ENCODE results near the gene NGEF. TPM values are rescaled to one million over a fixed set of nuclear protein-coding genes. Genes with fewer than 3 reads are reported as not detected.

The NGEF gene
- total and polyA plus RNA-seq, 3 donors from 2014 or later, result 7.9 to 28.7 (median 15.6) TPM

DNA sequence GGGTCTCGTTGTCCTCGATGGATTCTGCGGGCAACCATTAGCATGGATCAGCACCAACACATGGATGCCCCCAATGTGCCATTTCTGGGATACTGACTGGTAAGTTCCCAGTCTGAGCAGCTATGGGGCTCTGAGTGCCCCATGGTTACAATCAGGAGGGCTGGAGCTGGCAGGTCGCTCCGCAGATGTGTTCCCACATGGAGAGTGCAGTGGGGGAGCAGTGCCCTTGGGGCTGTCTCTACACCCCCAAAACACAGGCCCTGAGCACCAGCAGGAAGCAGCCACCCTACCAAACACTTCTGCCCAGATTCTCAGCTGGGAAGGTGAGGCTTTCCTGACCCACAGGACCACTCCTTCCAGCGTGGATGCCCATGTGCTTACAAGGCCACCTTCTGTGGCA is 8.0 kb downstream of the NGEF start:
- Histone ChIP-seq H3K27ac (no peak overlapping the region), H3K4me1 (peaks cover 12% of the 10 kb centered on the region), H3K9me3 (no peaks in the 10 kb centered on the region), H3K36me3 (ENCODE audit: low read depth, missing control alignments) (no peaks in the 10 kb centered on the region), H3K27me3 (no peaks in the 10 kb centered on the region), H3K4me3 (no peak overlapping the region)
- WGBS, 2 donors, result 94 to 96% methylated on average over 6 of the region's 6 CpGs
- peak; percentile 6 for DNase-seq
- intact Hi-C loops (cut with DNase I; ENCODE audit: low total_unique reads), result no loop called here
- TF ChIP-seq, protein P1, sequence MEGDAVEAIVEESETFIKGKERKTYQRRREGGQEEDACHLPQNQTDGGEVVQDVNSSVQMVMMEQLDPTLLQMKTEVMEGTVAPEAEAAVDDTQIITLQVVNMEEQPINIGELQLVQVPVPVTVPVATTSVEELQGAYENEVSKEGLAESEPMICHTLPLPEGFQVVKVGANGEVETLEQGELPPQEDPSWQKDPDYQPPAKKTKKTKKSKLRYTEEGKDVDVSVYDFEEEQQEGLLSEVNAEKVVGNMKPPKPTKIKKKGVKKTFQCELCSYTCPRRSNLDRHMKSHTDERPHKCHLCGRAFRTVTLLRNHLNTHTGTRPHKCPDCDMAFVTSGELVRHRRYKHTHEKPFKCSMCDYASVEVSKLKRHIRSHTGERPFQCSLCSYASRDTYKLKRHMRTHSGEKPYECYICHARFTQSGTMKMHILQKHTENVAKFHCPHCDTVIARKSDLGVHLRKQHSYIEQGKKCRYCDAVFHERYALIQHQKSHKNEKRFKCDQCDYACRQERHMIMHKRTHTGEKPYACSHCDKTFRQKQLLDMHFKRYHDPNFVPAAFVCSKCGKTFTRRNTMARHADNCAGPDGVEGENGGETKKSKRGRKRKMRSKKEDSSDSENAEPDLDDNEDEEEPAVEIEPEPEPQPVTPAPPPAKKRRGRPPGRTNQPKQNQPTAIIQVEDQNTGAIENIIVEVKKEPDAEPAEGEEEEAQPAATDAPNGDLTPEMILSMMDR (IDR thresholded peaks at IDR 0.05), result no peak
- no peak for TF ChIP-seq POLR2A (IDR thresholded peaks at IDR 0.05)

GRCh38 chr2:233003658-233004555 is 9.1 kb downstream of the NGEF start:
- Histone ChIP-seq H3K4me1 (peaks cover 12% of the 10 kb centered on the region), H3K4me3 (no peak overlapping the region), H3K27ac (no peak overlapping the region), H3K36me3 (ENCODE audit: low read depth, missing control alignments) (no peaks in the 10 kb centered on the region), H3K27me3 (no peaks in the 10 kb centered on the region), H3K9me3 (no peaks in the 10 kb centered on the region)
- DNase-seq, result peak; percentile 10
- intact Hi-C loops (cut with DNase I; ENCODE audit: low total_unique reads), result no loop called here
- WGBS, 2 donors, result 82 to 90% methylated on average over 9 of the region's 9 CpGs
- TF ChIP-seq, protein P1 (IDR thresholded peaks at IDR 0.05), result no peak
- TF ChIP-seq POLR2A (IDR thresholded peaks at IDR 0.05), result no peak

DNA sequence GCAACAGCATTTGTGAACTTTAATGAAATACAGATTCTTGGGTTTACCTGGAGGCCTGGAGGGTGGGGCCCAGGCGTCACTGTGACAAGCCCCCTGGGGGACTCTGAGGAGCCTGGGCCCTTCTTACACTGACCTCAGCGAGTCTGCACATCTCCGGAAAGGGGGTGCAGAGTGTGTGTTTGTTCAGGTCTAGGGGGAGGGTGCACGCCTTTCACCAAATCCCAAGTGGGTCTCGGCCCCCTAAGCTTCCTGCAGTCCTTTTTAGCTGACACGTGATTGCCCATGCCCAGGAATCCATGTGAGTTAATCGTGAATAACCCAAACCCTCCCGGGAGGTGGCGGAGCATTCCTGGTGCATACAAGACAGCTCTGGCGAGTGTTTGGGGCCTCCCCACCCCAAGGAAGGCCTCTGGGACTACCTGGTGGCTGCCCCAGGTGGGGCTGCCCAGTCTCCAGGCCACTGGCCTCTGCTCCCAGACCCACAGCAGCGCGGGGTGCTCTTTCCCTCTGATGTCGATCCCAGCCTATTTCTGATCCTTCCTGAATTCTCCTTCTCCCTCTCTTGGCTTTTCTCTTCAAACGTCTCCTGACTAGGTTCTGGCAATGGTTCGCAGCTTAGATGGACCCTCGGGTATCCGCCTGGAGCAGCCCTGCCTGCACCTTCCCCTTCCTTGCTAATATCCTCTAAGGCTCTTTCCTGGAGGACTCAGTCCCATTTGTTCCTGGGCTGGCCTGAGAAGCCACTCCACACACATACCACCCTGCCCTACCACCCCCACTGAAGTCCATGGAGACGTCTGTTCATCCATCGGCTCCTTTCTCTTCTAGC is 10.0 kb downstream of the NGEF start:
- TF ChIP-seq POLR2A (IDR thresholded peaks at IDR 0.05), result no peak
- TF ChIP-seq, protein P1 (IDR thresholded peaks at IDR 0.05), result no peak
- H3K36me3 ChIP-seq (ENCODE audit: low read depth, missing control alignments), result no peaks in the 10 kb centered on the region
- H3K27ac ChIP-seq, result no peak overlapping the region
- intact Hi-C loops (cut with DNase I; ENCODE audit: low total_unique reads), result no loop called here
- 90 to 94% methylated on average over 18 of the region's 19 CpGs for WGBS, 2 donors
- H3K9me3 ChIP-seq, result no peaks in the 10 kb centered on the region
- H3K4me1 ChIP-seq, result peaks cover 8% of the 10 kb centered on the region
- peak; percentile 4 for DNase-seq
- H3K27me3 ChIP-seq, result no peaks in the 10 kb centered on the region
- H3K4me3 ChIP-seq, result no peak overlapping the region

GRCh38 chr2:233000886-233001750 is 11.9 kb downstream of the NGEF start:
- WGBS, 2 donors, result 82 to 83% methylated on average over 18 to 20 of the region's 20 CpGs
- TF ChIP-seq POLR2A (IDR thresholded peaks at IDR 0.05), result no peak
- TF ChIP-seq, protein P1 (IDR thresholded peaks at IDR 0.05), result no peak
- Histone ChIP-seq H3K36me3 (ENCODE audit: low read depth, missing control alignments) (no peaks in the 10 kb centered on the region), H3K9me3 (no peaks in the 10 kb centered on the region), H3K27ac (no peak overlapping the region), H3K4me1 (no peaks in the 10 kb centered on the region), H3K27me3 (no peaks in the 10 kb centered on the region), H3K4me3 (no peak overlapping the region)
- intact Hi-C loops (cut with DNase I; ENCODE audit: low total_unique reads), result no loop called here
- peak; percentile 13 for DNase-seq
